Activated naive CD4-positive, alpha-beta T cell treated with anti-CD3 and anti-CD28 coated beads, Interleukin-2, amount 50 U/mL, for 72 hours (primary cell): Measurements from ENCODE around the gene WDR83. TPM values are rescaled to one million over a fixed set of nuclear protein-coding genes. Genes with fewer than 3 reads are reported as not detected.
A peak's percentile ranks its signal among the peaks of the same experiment; 100 is the strongest.
"Not testable (repeated sequence)": the region's sequence is repeated elsewhere in the genome, so short reads cannot be mapped to it uniquely, and the experiment has no call there.

ENCODE experiments used
- ATAC-seq, 2 donors: fragments of 150-1000 bp; cut with Tn5 transposase; 2 replicates each; pipeline ENCODE4 v1.10.0; 2021; ENCODE audit warnings: mild to moderate bottlenecking in 2 of 2, moderate library complexity in 2 of 2
- DNase-seq, 2 donors: peaks; one replicate each; pipeline ENCODE4 v3.0.0; 2021 to 2022; ENCODE audit warnings: low spot score in 2 of 2
- H3K27ac Mint-ChIP-seq, 2 donors: one replicate each; pipeline ENCODE4 v1.8.0; 2022; ENCODE audit warnings: mild to moderate bottlenecking in 2 of 2, mixed read lengths in 2 of 2
- H3K36me3 Mint-ChIP-seq, 2 donors: one replicate each; pipeline ENCODE4 v1.8.0; 2022; ENCODE audit warnings: mixed read lengths in 2 of 2
- H3K9me3 Mint-ChIP-seq, 2 donors: one replicate each; pipeline ENCODE4 v1.8.0; 2022; ENCODE audit warnings: mixed read lengths in 2 of 2
- total RNA-seq, 2 donors: library from RNA; stranded (reverse); gene quantifications; one replicate each; pipeline ENCODE4 v1.2.3, GENCODE V29; 2022

The WDR83 gene
- 10 to 100 TPM; 14.9 to 21.8 TPM for total RNA-seq

DNA sequence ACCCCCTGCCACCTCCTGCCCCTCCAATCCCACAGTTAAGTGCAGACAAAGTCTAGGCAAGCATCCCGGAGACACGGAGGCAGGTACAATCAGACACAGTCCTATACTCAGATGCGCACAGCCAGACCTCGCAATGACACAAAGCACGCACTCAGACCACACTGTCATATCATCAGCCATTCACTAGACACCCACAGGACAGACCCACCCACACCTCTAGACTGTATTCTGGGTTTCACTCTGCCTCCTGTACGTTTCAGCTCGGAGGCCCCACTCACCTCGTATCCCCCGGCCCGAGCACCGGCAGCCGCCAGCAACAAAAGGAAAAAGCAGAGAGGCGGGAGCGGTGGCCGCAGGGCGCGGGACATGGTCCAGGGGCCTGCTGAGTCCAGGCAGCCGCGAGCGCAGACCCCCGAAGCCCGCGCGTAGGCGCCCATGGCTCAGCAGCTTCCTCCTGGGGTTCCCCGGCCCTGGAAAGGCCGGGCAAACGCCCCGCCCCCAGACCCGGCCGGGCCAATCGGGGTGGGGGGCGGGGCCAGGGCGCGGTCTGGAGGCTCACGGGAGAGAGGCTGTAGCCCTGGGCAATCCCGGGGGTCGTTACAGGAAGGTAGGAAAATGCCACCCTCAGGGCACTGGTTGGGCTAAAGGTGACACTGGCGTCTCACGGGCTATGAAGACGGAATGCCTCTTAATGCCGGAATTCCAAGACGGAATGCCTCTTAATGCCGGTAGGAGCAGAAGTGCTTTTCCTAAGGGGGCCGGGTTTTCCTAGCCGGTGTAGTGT lies at the start of gene WDR83, which contains the start of gene MAN2B1:
Gene WDR83 (plus strand): TSS at position 543 of the 784 bp plus-strand sequence. CDS start 2,984 bp downstream, outside the sequence.
Gene MAN2B1 (minus strand): TSS at position 478 of the 784 bp plus-strand sequence. CDS start 41 bp downstream, at position 437.
- ATAC-seq (peak; percentile 78), DNase-seq (peak; percentile 81 to 85)
- H3K27ac Mint-ChIP-seq = peak within 1 kb of the TSS; percentile 92 to 96
- H3K9me3 Mint-ChIP-seq = no peaks in the 10 kb centered on the region
- H3K36me3 Mint-ChIP-seq = peaks cover 34 to 36% of the 10 kb centered on the region in 2 donors

- Mint-ChIP-seq H3K27ac (no peak overlapping the region), H3K36me3 (peaks cover 0 to 25% of the 10 kb centered on the region in 2 donors), H3K9me3 (no peaks in the 10 kb centered on the region)
- ATAC-seq = no peak
- no peak for DNase-seq
Observed at GRCh38 chr19:12617646-12618045, 49.0 kb upstream of the WDR83 start.

DNA sequence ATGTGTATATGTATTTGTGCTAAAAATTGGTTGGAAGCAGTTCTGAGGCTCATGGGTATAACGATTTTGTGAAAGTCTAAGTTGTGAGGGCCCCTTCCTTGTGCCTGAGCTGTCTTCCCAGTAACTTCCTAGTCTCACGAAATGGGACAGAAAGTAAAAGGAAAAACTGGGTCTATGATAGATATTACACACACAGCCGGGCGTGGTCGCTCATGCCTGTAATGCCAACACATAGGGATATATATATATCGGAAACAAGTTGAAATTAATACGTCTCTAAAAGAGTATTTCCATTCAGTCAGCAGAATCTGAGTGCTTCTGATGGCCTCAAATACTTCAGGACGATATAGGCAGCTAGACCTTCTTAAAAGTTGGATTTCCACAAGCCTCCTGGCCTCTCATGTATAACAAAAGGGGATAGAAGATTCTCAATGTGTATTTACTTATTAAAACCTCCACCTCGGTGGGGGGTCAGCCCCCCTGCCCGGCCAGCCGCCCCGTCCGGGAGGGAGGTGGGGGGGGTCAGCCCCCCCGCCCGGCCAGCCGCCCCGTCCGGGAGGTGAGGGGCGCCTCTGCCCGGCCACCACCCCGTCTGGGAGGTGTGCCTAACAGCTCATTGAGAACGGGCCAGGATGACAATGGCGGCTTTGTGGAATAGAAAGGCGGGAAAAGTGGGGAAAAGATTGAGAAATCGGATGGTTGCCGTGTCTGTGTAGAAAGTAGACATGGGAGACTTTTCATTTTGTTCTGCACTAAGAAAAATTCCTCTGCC lies 45.2 kb upstream of the WDR83 start:
- not testable (repeated sequence) for H3K27ac Mint-ChIP-seq, ATAC-seq, DNase-seq, H3K36me3 Mint-ChIP-seq, H3K9me3 Mint-ChIP-seq

- DNase-seq (no peak), ATAC-seq (no peak)
- no peak overlapping the region for H3K27ac Mint-ChIP-seq
- peaks cover 16 to 27% of the 10 kb centered on the region in 2 donors for H3K36me3 Mint-ChIP-seq
- peaks cover 5 to 7% of the 10 kb centered on the region in 2 donors for H3K9me3 Mint-ChIP-seq
Observed at GRCh38 chr19:12623361-12624031, 43.1 kb upstream of the WDR83 start.

- ATAC-seq = peak in 1 of 2 donors; percentile 28
- DNase-seq = no peak
- H3K36me3 Mint-ChIP-seq = peaks cover 25 to 54% of the 10 kb centered on the region in 2 donors
- H3K27ac Mint-ChIP-seq = no peak overlapping the region
- H3K9me3 Mint-ChIP-seq = peaks cover 13 to 18% of the 10 kb centered on the region in 2 donors
Observed at GRCh38 chr19:12626958-12627357, 39.6 kb upstream of the WDR83 start.

GRCh38 chr19:12628040-12629022 lies 38.3 kb upstream of the WDR83 start:
- Mint-ChIP-seq H3K27ac (no peak overlapping the region), H3K36me3 (peaks cover 25 to 57% of the 10 kb centered on the region in 2 donors), H3K9me3 (peaks cover 13 to 18% of the 10 kb centered on the region in 2 donors)
- no peak for DNase-seq
- ATAC-seq = no peak

DNA sequence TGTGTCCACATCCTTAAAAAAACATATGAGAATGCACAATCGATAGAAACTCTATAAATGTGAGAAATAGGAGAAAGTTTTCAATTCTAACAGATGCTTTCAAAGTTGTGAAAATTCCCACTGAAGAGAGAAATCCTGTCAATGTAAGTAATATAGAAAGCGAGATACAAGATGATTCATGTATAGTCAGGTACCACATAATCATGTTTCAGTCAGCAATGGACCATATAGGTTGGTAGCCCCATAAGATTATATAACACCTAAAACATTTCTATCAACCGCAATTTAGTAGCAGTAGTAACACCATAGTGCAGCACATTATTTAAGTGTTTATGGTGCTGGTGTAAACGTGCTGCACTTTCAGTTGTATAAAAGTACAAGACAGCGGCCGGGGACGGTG lies 37.4 kb upstream of the WDR83 start:
- Mint-ChIP-seq H3K36me3 (peaks cover 25 to 63% of the 10 kb centered on the region in 2 donors), H3K27ac (no peak overlapping the region), H3K9me3 (peaks cover 13 to 18% of the 10 kb centered on the region in 2 donors)
- no peak for DNase-seq
- ATAC-seq = peak; percentile 64 to 73

- Mint-ChIP-seq H3K27ac (no peak overlapping the region), H3K36me3 (peaks cover 0 to 21% of the 10 kb centered on the region in 2 donors), H3K9me3 (no peaks in the 10 kb centered on the region)
- no peak for ATAC-seq
- DNase-seq = no peak
Observed at GRCh38 chr19:12636631-12637030, 30.0 kb upstream of the WDR83 start.

- peaks cover 0 to 10% of the 10 kb centered on the region in 2 donors for H3K36me3 Mint-ChIP-seq
- H3K27ac Mint-ChIP-seq = peak overlapping the region in 1 of 2 donors; percentile 81
- ATAC-seq (no peak), DNase-seq (no peak)
- H3K9me3 Mint-ChIP-seq = no peaks in the 10 kb centered on the region
Observed at GRCh38 chr19:12638611-12639182, 27.9 kb upstream of the WDR83 start.

DNA sequence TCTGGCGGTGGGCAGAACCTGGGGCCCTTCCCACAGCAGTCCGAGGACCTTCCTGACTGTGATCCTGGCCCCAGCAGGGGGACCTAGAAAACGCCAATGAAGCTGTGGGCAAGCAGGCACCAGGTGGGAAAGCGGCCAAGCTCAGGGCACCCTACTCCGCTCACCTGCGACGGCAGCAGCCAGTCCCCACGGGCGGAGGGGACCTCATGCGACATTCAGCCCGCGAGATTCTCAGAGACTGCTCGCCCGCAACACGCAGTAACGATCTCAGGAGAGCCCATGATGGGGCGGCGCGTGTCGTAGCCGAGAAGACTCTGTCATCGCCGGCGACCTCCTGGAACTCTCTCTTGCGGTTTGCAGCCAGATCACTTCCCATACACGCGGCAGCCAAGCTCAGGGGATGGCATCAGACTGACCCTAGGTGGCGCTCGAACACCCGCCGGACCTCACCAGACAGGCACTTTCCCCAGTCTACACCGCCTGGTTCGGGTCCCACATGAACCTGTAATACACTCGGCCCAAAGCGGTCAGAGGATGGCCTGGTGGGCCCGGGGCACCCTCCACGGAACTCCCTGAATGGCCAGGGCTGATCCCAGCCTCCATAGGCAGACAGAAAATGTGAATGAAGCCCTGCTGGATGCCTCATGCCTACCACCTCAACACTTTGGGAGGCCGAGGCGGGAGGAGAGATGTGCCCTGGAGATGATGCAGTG lies 26.6 kb upstream of the WDR83 start:
- H3K27ac Mint-ChIP-seq = peak overlapping the region; percentile 23 to 81
- H3K9me3 Mint-ChIP-seq = no peaks in the 10 kb centered on the region
- peaks cover 0 to 4% of the 10 kb centered on the region in 2 donors for H3K36me3 Mint-ChIP-seq
- ATAC-seq (peak; percentile 94 to 95), DNase-seq (peak; percentile 87 to 92)

- DNase-seq (no peak), ATAC-seq (no peak)
- no peak overlapping the region for H3K27ac Mint-ChIP-seq
- no peaks in the 10 kb centered on the region for H3K36me3 Mint-ChIP-seq
- no peaks in the 10 kb centered on the region for H3K9me3 Mint-ChIP-seq
Observed at GRCh38 chr19:12641456-12641855, 25.2 kb upstream of the WDR83 start.

GRCh38 chr19:12642506-12642905 lies 24.1 kb upstream of the WDR83 start:
- Mint-ChIP-seq H3K9me3 (no peaks in the 10 kb centered on the region), H3K36me3 (no peaks in the 10 kb centered on the region), H3K27ac (no peak overlapping the region)
- DNase-seq (no peak), ATAC-seq (no peak)

DNA sequence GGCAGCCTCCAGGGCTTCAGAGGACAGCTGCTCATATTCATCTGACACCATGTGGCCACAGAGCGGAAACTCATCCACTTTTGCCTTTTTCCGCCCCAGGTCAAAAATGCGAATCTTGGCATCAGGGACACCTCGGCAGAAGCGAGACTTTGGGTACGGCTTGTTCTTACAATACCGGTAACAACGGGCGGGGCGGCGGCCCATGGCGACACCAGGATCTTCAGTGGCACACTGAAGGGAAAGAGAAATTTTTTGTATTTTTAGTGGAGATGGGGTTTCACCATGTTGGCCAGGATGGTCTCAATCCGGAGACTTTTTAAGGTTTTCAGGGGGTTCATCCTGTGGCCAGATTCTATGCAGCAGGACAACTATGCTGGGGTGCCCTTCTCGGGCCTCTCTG lies 22.9 kb upstream of the WDR83 start:
- not testable (repeated sequence) for H3K9me3 Mint-ChIP-seq, H3K27ac Mint-ChIP-seq, DNase-seq, ATAC-seq, H3K36me3 Mint-ChIP-seq

DNA sequence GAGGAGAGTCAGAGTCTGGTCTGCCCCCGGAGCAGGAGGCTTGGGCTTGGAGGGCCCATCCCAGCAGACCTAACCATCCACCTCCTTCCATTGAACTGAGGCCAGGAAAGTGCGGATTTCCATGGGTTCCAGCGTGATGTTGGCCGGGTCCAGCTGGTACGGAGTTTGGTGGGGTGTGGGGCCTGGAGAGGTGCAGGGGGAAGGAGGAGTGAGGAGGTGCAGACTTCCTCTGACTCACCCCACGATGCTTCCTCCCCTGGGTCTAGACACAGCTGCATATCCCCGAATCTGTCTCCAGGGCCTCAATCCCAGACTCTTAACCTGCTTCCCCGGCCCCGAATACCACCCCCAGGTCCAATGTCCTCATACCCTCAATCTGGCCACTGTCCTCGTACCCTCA lies 20.1 kb upstream of the WDR83 start:
- H3K27ac Mint-ChIP-seq = peak overlapping the region in 1 of 2 donors; percentile 10

DNA sequence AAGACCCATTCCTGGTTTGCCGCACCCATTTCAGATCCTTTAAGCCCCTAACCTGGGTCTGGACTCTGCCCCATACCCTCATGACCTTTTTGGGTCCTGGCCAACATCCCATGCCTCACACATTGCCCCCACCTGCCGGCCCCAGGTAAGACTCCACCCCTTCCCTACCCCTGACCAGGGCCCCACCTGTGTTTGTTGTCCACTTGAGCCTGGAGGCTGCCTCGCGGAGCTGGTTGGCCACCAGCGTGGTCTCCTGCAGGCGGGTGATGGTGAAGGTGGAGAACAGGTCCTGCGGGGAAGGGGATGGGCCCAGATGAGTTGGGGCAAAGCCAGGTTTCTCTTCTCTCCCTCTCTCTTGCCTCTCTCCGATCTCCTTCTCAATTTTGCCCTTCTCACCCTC lies 19.6 kb upstream of the WDR83 start:
- peaks cover 0 to 11% of the 10 kb centered on the region in 2 donors for H3K36me3 Mint-ChIP-seq
- H3K27ac Mint-ChIP-seq = peak overlapping the region in 1 of 2 donors; percentile 10
- peak in 1 of 2 donors; percentile 2 for ATAC-seq
- DNase-seq = no peak
- no peaks in the 10 kb centered on the region for H3K9me3 Mint-ChIP-seq

More for the DNA sequence above, 20.1 kb upstream of the WDR83 start:
- Mint-ChIP-seq H3K36me3 (peaks cover 0 to 11% of the 10 kb centered on the region in 2 donors), H3K9me3 (no peaks in the 10 kb centered on the region)
- DNase-seq (no peak), ATAC-seq (no peak)
